GM18873 (cell line): ENCODE data around the gene ADD2.

ENCODE experiments used
- ATAC-seq: cut with Tn5 transposase; IDR thresholded peaks from one replicate; pipeline ENCODE4 v1.9.1; 2021; ENCODE audit warnings: mild to moderate bottlenecking, moderate library complexity, moderate number of reproducible peaks; ENCODE audit not compliant: unreplicated experiment, low FRiP score

The ADD2 gene

DNA sequence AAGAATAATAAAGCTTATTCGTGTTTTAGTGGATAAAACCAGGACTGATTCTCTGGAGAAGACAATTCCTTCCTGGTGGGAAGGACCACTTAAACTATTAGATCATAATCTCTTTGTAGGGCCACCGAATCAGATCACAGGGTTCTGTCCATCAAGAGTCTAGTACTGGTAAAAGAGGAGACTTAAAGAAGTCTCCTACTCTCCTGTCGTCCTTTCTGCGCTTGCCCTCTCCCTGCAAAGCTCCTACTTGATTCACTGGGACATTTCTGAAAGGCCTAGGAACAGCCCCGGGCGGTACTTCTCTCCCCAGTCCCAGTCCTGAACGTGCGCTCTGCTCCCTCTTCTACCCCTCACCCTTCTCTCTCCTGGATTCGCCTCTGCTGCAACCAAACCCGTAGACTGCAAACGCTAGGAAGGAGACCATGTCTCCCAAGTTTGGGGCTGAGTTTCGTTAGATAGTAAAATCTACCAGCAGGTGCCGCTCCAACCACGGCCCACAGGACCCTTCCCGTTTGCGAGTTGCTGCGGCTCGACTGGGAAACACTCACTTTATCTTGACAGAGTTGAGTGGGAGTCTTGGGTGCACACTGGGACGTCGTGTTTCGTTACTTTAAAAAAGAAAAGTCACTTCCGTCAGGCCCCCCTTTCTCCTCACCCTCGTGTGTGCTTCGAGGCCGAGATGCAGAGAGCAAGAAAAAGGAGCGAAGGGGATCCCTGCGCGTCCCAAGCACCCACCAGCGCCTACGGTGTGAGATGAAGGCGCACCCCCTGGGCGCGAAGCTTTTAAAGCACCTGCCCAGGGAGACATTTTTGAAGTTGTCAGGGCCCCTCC is 21.5 kb upstream of the ADD2 start:
- ATAC-seq, result no peak

GRCh38 chr2:70785137-70785911 is 17.3 kb upstream of the ADD2 start:
- ATAC-seq, result no peak

GRCh38 chr2:70784320-70784719 is 16.3 kb upstream of the ADD2 start:
- ATAC-seq, result no peak

- ATAC-seq, result no peak
These were observed 12.0 kb upstream of the ADD2 start for GRCh38 chr2:70779911-70780545.

DNA sequence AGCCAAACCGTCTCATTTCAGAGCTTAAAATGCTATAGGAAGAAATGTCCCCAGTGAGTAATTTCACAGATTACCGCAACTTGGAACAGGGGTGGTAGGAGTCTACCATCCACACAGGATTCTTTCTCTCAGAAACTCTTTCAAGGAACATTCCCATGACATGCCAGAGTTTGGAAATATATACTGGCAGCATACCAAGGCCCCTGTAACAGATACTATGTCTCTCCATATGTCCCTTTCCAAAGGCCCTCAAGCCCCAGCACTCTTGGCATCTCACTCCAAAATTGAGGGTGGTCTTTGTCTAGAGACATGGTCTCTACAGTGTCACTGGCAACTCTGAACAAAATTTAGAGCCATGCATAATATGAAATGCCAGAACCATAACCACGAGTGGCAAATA is 11.5 kb upstream of the ADD2 start:
- no peak for ATAC-seq

GRCh38 chr2:70778676-70779075 is 10.7 kb upstream of the ADD2 start:
- ATAC-seq, result no peak

DNA sequence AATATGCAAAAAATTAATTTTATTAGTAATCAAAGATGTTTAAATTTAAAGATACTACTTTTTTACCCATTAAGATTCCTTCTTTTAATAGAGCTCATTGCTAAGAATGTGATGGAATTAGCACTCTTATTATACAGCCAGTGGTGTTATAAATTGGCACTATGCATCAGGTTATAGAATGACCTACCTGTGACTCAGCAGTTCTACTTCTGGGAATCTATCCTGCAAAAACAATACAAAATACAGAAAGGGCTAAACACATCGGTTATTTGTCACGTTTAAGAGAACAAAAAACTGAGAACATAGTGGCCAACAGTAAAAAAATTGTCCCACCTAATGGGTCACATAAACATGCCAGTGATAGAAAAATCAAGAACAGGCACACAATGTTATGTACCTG is 9.4 kb upstream of the ADD2 start:
- ATAC-seq, result no peak

DNA sequence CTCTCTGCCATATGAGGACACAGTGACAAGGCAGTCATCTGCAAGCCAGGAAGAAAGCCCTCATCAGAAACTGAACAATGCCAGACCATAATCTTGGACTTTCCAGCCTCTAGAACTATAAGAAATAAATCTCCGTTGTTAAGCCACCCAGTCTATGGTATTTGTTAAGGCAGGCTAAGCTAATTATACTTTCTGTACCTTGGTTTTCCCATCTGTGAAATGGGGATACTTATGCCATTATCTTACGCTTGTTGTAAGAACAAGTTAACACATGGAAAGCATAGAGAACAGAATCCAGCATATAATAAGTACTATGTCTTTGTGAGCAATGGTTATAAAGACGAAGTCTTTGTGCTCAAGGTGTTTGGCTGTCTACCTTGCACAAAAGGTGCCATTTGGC is 8.3 kb upstream of the ADD2 start:
- no peak for ATAC-seq

DNA sequence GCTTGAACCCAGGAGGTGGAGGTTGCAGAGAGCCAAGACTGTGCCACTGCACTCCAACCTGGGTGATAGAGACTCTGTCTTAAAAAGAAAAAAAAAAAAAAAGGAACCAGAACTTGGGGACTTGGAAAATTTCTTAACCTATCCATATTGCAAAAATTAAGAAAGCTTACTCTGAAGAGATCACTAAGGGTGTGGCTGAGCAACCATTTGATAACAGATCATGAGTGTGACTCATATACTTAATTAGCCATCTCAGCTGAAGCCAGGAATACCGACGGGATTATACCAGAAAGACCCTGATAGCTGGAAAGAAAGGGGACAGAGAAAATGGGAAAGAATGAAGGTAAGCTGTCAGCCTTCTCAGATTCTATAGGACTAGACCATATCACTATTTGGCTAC is 7.1 kb upstream of the ADD2 start:
- no peak for ATAC-seq

GRCh38 chr2:70772486-70773155 is 4.6 kb upstream of the ADD2 start:
- no peak for ATAC-seq

DNA sequence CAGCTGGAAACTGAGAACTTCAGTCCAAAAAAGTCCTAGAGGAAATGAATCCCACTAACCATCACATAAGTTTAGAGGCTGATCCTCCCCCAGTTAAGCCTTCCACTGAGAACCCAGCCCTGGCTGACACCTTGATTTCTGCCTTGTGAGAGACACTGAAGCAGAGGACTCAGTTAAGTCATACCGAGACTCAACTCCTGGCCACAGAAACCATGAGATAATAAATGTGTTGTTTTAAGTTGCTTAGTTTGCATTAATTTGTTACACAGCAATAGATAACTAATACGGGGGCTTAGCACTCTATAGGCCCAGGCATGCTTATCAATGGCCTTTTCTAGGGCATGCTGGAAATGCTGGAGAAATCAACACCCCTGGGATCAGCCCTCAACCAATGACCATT is 3.4 kb upstream of the ADD2 start:
- no peak for ATAC-seq

- ATAC-seq, result no peak
These were observed 1.4 kb upstream of the ADD2 start for GRCh38 chr2:70769450-70769849.

DNA sequence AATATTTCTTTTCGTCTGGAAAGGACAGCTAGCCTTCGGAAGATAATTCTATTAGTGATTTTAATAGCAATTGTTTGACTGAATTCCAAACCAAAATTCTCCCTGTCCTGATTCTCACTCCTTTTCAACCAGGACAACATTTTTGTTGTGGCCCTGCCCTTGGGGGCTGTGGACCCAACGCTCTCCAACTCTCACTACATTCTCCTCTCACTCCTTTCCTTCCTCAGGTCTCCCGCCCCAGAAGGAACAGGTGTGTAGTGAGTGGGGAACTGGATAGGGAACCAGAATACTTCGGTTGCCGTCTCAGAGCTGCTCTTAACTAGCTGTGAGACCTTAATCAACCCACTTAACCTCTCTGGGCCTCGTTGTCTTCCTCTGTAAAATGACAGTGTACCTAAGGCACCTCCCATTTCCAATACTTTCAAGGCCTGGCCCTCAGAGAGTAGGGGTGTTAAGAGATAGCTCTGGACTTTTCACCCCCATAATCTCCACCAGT is 638 bp upstream of the ADD2 start:
- ATAC-seq, result no peak

DNA sequence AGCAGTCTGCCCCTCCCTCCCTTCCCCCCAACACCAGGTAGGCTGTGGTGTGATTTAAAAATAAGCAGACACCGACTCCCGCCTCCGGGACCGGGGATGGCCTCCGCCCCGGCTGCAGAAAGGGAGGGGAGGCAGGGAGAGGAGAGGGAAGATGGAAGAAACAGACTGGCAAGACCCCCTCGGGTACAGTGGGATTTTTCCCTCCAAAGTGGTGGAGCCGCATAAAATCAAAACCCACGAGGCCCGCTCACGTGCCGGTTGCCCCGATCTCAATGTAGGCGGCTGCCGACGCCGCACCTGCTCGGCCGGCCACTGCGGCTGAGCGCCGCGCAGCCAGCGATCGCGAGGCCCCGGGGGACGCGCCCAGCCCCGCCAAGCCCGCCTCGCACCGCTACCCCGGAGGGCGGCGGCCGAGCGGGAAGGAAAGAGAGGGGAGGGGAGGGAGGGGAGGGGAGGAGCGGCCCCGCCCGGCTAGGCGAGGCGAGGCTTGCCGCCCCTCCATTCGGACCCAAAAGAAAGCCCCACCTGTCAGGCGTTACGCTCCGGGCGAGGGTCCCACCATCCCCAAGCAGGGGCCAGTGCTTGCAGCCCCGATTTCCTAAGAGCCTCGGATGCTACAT is 811 bp downstream of the ADD2 start:
- ATAC-seq, result no peak

DNA sequence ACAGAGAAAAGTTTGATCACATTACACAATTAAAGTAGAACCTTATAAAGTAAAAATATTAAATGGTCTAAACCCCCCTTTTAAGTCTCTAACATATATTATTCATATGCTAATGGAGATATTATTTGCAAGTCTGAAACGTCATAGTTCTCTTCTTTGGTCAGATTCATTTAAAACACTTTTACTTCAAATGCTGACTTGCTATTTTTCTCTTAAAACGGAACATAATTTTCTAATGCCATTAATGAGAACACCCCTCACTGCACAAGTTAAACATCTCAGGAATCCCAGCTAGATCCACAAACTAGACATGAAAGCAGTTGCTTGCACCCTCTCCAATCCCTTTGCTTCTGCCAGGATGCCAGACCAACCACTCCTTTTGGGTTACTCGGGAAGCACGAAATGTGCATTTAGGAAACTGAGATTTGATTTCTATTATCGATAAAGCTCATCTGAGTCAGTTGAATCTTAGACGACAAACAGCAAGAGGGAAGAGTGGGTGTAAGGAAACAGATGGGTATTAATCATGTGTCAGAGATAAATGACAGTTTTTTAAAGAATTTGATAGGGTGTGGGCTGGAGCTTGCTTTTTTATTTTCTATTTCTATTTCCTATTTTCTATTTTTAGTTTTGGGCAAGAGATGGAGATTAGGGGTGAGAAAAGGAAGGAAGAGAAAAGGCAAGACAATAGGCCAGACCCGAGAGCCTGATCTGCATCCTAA is 1.5 kb downstream of the ADD2 start:
- no peak for ATAC-seq

DNA sequence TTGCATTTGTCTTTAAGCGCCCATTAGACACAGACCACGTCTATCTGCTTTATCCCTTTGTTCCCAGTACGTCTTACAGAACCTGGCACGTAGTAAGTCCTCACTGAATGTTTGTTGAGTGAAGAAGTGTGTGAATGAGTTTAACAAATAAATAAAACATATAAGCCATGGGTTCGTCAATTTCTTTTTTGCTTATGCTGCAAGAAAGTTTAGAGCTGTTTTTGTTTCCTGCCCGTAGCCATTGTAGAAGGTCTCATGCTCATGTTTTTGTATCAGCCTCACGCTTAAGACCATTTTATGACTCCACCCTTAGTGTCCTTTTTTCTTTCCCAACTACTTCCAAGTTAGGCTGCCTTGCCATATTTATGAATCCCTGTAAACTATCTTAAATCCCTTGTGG is 2.5 kb downstream of the ADD2 start:
- no peak for ATAC-seq

DNA sequence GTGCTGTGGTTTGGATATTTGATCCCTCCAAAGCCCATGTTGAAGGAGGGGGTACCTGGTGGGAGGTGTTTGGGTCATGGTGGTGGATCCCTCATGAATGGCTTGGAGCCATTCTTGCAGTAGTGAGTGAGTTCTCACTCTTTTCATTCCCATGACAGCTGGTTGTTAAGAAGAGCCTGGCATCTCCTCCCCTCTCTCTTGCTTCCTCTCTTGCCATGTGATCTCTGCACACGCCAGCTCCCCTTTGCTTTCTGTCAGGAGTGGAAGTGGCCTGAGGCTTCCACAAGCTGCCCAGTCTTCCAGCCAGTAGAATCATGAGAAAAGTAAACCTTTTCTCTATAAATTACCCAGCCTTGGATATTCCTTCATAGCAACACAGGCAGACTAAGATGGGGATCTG is 8.6 kb downstream of the ADD2 start:
- ATAC-seq, result no peak

DNA sequence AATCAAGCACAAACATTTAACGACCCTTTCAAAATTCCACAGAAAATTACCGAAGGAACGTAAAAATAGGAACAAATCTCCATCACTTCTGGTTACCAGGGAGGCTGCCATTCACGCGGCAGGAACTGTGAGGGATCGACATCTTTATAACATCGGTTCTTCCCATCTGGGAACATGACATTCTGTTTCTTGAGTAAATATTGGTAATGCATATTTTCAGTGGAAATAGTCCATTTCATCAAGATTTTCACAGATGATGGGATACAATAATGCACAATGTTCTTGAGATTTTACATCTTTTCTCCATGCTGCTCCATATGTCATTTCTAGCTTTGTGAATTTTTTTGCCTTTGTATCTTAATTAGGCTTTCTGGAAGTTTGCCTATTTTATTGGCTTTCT is 10.0 kb downstream of the ADD2 start:
- ATAC-seq, result no peak

- no peak for ATAC-seq
These were observed 10.6 kb downstream of the ADD2 start for GRCh38 chr2:70757360-70757759.

DNA sequence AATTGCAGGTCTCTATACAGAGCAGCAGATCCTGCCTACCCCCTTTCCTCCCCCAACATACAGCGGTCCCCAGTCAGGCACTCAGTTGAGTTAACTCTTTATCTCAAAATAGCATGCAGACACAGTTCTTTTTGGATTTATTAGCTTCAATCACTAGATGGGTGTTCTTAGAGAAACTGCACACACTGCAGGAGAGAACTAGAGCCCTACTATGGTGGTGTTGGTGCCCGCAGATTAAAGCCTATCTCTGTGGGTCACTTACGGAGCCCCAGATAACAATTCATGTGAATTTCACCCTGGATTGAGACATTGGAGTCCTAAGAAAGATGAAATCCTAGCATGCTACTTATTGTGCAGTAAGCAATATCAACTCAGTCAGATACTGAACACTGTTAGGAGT is 11.9 kb downstream of the ADD2 start:
- no peak for ATAC-seq
